Psoas muscle (tissue), 8 donors: ENCODE data around the gene GLTPD2. TPM values are rescaled to one million over a fixed set of nuclear protein-coding genes. Genes with fewer than 3 reads are reported as not detected.
A peak's percentile ranks its signal among the peaks of the same experiment; 100 is the strongest.

ENCODE experiments used
- ATAC-seq, 4 donors: fragments of 200-7000 bp; cut with Tn5 transposase; one replicate each; pipeline ENCODE4 v1.9.1; 2020; ENCODE audit warnings: moderate library complexity in 3 of 4, mild to moderate bottlenecking in 2 of 4
- DNase-seq, 2 donors: peaks; one replicate each; pipeline ENCODE4 v3.0.0-alpha.2; 2020
- H3K27ac ChIP-seq: fragments of 200-600 bp; one replicate; pipeline ENCODE4 v1.8.0; 2022
- H3K27me3 ChIP-seq, 3 donors: fragments of 200-600 bp in 1 of 3; one replicate each; pipeline versions ENCODE4 v1.6.1 to v1.8.0; 2013 to 2022; ENCODE audit warnings: low read length in 2 of 3, mild to moderate bottlenecking in 2 of 3, moderate library complexity in 1 of 3; ENCODE audit not compliant: insufficient read depth in 3 of 3
- H3K36me3 ChIP-seq, 2 donors: fragments of 200-600 bp in 1 of 2; one replicate each; pipeline versions ENCODE4 v1.6.1 to v1.8.0; 2013 to 2022; ENCODE audit warnings: low read depth in 1 of 2, mild to moderate bottlenecking in 1 of 2, moderate library complexity in 1 of 2; ENCODE audit not compliant: insufficient read depth in 1 of 2
- H3K4me1 ChIP-seq: fragments of 200-600 bp; one replicate; pipeline ENCODE4 v1.8.0; 2022
- H3K4me3 ChIP-seq: fragments of 200-600 bp; one replicate; pipeline ENCODE4 v1.8.0; 2022; ENCODE audit warnings: mild to moderate bottlenecking
- H3K9me3 ChIP-seq: fragments of 200-600 bp; one replicate; pipeline ENCODE4 v1.8.0; 2022
- WGBS, 3 donors: extraction: QIAGEN DNeasy Blood & Tissue Kit; methylation state at CpG; one replicate each; pipeline versions ENCODE4 v1.1.6 to v1.1.7; 2013; 5-methylcytosine and 5-hydroxymethylcytosine counted together
- intact Hi-C, 2 donors: fragments of 100-400 bp; cut with DNase I; formaldehyde crosslinking; loops; one replicate each; pipeline versions ENCODE4 v1.11.0 to v1.14.2; 2022
- polyA plus RNA-seq, 3 donors: library from polyadenylated mRNA; stranded (reverse); fragments of 200-250 nt; gene quantifications; one replicate each; pipeline ENCODE4 v1.2.3, GENCODE V29; 2013
- total RNA-seq, 4 donors: library from RNA; stranded (reverse); fragmentation: NEBNext Ultra II Directional in 2 of 4; extraction: Animal tissue kit (Norgen Biotek cat#: 25700) in 2 of 4; gene quantifications; one replicate each; pipeline versions ENCODE4 v1.2.1 to v1.2.4, GENCODE V29; 2021 to 2023
- TF ChIP-seq, protein P1 (sequence below): fragments of 200-600 bp; IDR thresholded peaks from one replicate; pipeline ENCODE4 v1.8.0; 2022; ENCODE audit warnings: antibody characterized with exemption
- donor health status: healthy with polysubstance abuse.
- donor health status: DM: no; HTN: no; CAD: no; lungs with moderate emphysema.
- donor health status: Bipolar disorder and iron deficiency.
- donor health status: healthy.
- donor health status: DM: yes; HTN: yes; CAD: no.
- donor health status: DM: no; HTN: no; CAD: no.
- donor health status: DM: no; HTN: no; CAD: no.
- donor health status: DM: yes; HTN: yes; CAD: no.

GLTPD2 gene
- total and polyA plus RNA-seq, 7 donors = not detected

DNA sequence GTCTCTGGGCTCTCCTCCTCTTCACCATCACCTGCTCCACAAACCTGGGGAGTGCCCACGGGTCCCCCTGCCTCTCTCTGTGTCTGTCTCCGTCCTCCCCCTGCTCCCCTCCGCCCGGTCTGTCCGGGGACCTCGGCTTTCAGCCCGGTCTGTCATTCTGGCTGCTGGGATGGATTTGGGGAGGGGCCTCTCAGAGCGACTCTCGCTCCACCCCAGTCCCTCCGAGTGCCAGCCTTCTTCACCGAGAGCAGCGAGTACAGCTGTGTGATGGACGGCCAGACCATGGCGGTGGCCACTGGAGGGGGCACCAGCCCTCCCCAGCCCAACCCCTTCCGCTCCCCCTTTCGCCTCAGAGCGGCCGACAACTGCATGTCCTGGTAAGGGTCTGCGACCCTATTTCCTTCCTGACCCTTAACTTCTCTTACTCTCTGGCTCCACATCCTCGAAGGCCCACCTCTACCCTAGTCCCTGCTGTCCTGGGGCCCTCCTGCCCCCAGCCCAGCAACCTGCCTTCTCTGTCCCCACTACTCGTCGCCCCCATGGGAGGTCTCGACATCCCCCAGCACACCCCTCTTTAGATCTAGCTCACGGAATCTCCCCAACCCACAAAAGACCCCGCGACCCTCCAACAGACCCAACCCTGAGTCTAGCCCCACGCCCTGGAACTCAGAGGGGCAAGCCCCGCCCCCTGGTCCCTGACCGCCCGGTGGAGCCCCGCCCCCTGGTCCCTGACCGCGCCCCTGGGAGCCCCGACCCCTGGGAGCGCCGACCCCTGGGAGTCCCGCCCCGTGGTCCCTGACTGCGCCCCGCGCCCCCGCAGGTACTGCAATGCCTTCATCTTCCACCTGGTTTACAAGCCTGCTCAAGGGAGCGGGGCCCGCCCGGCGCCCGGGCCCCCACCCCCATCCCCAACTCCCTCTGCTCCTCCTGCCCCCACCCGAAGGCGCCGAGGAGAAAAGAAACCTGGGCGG is 43.5 kb upstream of the GLTPD2 start:
- no peak overlapping the region for H3K4me3 ChIP-seq
- no peaks in the 10 kb centered on the region for H3K36me3 ChIP-seq
- no peaks in the 10 kb centered on the region for H3K9me3 ChIP-seq
- intact Hi-C loops = no loop called here
- DNase-seq = no peak
- no peak for ATAC-seq
- 8 to 11% (median 9%) methylated on average over 50 to 51 of the region's 51 CpGs for WGBS, 3 donors
- TF ChIP-seq, protein P1, sequence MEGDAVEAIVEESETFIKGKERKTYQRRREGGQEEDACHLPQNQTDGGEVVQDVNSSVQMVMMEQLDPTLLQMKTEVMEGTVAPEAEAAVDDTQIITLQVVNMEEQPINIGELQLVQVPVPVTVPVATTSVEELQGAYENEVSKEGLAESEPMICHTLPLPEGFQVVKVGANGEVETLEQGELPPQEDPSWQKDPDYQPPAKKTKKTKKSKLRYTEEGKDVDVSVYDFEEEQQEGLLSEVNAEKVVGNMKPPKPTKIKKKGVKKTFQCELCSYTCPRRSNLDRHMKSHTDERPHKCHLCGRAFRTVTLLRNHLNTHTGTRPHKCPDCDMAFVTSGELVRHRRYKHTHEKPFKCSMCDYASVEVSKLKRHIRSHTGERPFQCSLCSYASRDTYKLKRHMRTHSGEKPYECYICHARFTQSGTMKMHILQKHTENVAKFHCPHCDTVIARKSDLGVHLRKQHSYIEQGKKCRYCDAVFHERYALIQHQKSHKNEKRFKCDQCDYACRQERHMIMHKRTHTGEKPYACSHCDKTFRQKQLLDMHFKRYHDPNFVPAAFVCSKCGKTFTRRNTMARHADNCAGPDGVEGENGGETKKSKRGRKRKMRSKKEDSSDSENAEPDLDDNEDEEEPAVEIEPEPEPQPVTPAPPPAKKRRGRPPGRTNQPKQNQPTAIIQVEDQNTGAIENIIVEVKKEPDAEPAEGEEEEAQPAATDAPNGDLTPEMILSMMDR = no peak
- H3K27me3 ChIP-seq = peaks cover 0 to 87% (median 29%) of the 10 kb centered on the region in 3 donors
- H3K27ac ChIP-seq = no peak overlapping the region
- H3K4me1 ChIP-seq = no peaks in the 10 kb centered on the region

DNA sequence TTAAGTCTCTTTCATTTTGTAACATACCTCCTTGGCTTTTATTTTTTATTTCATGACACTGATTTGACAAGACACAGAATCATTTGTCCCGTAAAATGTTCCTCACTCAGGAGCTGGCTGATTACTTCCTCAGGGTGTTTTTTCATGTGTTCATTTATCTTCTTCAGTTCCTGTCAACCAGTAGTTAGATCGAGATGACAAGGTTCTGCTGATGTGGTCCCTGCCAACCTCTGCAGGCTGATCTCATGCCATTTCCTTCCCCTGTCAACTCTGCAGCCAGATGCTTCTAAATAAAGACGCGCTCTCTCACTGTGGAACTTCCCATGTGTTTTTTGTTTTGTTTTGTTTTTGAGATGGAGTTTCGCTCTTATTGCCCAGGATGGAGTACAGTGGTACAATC is 40.9 kb upstream of the GLTPD2 start:
- Histone ChIP-seq H3K36me3 (no peaks in the 10 kb centered on the region), H3K4me3 (no peak overlapping the region), H3K27ac (no peak overlapping the region), H3K4me1 (no peaks in the 10 kb centered on the region), H3K9me3 (no peaks in the 10 kb centered on the region), H3K27me3 (peaks cover 0 to 92% (median 28%) of the 10 kb centered on the region in 3 donors)
- no peak for DNase-seq
- ATAC-seq = peak in 1 of 4 donors; percentile 33
- WGBS, 3 donors = 37 to 42% (median 38%) methylated on average over 5 of the region's 5 CpGs
- TF ChIP-seq, protein P1 = no peak
- intact Hi-C loops = no loop called here

DNA sequence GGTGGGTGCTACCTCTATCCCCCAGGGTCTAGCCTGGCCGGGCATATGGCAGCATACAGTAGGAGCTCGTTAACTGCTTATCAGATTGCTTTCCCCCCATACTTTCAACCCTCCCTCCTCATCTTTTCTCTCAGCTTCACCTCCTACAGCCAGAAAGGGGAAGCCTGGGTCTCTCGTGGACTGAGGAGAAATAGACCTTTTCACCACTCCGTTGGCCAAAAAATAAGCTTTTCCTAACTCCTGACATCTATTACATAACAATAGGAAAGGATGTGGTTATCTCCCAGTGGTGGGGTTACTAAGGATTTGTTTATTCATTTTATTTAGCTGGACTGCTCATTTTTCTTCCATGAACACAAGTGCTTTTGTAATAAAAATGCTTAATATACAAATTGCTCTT is 40.1 kb upstream of the GLTPD2 start:
- Histone ChIP-seq H3K27me3 (peaks cover 1 to 92% (median 30%) of the 10 kb centered on the region in 3 donors), H3K9me3 (no peaks in the 10 kb centered on the region), H3K27ac (no peak overlapping the region), H3K36me3 (no peaks in the 10 kb centered on the region), H3K4me3 (no peak overlapping the region), H3K4me1 (no peaks in the 10 kb centered on the region)
- 44 to 49% (median 48%) methylated on average over 4 of the region's 4 CpGs for WGBS, 3 donors
- TF ChIP-seq, protein P1 = no peak
- DNase-seq (no peak), ATAC-seq (peak in 1 of 4 donors; percentile 27)
- intact Hi-C loops = no loop called here

DNA sequence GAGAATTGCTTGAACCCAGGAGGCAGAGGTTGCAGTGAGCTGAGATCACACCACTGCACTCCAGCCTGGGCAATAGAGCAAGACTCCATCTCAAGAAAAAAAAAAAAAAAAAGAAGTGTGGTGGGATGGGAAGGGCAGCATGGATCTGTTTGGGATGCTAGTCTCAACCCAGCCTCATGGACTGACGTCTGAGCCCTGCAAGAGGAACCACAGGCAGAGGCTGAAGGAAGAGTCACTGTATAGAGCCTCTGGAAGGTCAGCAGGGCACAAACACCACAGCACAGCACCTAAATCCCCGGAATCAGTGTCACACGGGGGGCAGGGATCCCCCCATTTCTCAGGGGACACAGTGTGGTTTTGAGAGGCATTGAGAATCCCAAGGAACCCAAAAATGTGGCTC is 38.2 kb upstream of the GLTPD2 start:
- Histone ChIP-seq H3K4me3 (no peak overlapping the region), H3K36me3 (no peaks in the 10 kb centered on the region), H3K9me3 (no peaks in the 10 kb centered on the region), H3K27ac (no peak overlapping the region), H3K4me1 (no peaks in the 10 kb centered on the region), H3K27me3 (peaks cover 4 to 88% (median 14%) of the 10 kb centered on the region in 3 donors)
- WGBS, 3 donors = 27 to 50% (median 28%) methylated on average over 3 of the region's 3 CpGs
- intact Hi-C loops = no loop called here
- no peak for ATAC-seq
- TF ChIP-seq, protein P1 = no peak
- DNase-seq = no peak
